Activated naive CD4-positive, alpha-beta T cell treated with Interleukin-2 at 50 U/mL for 16 hours (primary cell): ENCODE data around the gene STARD13.

ENCODE experiments used
- DNase-seq: peaks from one replicate; pipeline ENCODE4 v3.0.0-alpha.2; 2020

STARD13 gene

GRCh38 chr13:33219926-33220325 is 65.6 kb downstream of the STARD13 start:
- DNase-seq, result no peak

- DNase-seq, result no peak
Observed at GRCh38 chr13:33218426-33218825, 67.1 kb downstream of the STARD13 start.

- DNase-seq, result no peak
Observed at GRCh38 chr13:33218020-33218419, 67.5 kb downstream of the STARD13 start.

GRCh38 chr13:33217256-33217655 is 68.3 kb downstream of the STARD13 start:
- DNase-seq, result no peak

GRCh38 chr13:33213797-33214196 is 71.8 kb downstream of the STARD13 start:
- DNase-seq, result no peak

GRCh38 chr13:33213024-33213768 is 72.4 kb downstream of the STARD13 start:
- no peak for DNase-seq

GRCh38 chr13:33212396-33212795 is 73.2 kb downstream of the STARD13 start:
- no peak for DNase-seq

GRCh38 chr13:33210090-33210489 is 75.5 kb downstream of the STARD13 start:
- DNase-seq, result no peak

- DNase-seq, result no peak
Observed at GRCh38 chr13:33208290-33209220, 77.0 kb downstream of the STARD13 start.

- DNase-seq, result no peak
Observed at GRCh38 chr13:33207615-33207961, 78.0 kb downstream of the STARD13 start.

- no peak for DNase-seq
Observed at GRCh38 chr13:33206945-33207614, 78.5 kb downstream of the STARD13 start.

GRCh38 chr13:33206425-33206824 is 79.1 kb downstream of the STARD13 start:
- no peak for DNase-seq

GRCh38 chr13:33205804-33206221 is 79.7 kb downstream of the STARD13 start:
- DNase-seq, result no peak

- DNase-seq, result no peak
Observed at GRCh38 chr13:33205224-33205623, 80.3 kb downstream of the STARD13 start.

- DNase-seq, result no peak
Observed at GRCh38 chr13:33204130-33204927, 81.2 kb downstream of the STARD13 start.

- no peak for DNase-seq
Observed at GRCh38 chr13:33202644-33203169, 82.8 kb downstream of the STARD13 start.

GRCh38 chr13:33201659-33202058 is 83.9 kb downstream of the STARD13 start:
- no peak for DNase-seq

GRCh38 chr13:33199289-33199850 is 86.2 kb downstream of the STARD13 start:
- no peak for DNase-seq

GRCh38 chr13:33197541-33197971 is 88.0 kb downstream of the STARD13 start:
- no peak for DNase-seq

- no peak for DNase-seq
Observed at GRCh38 chr13:33196767-33197166, 88.8 kb downstream of the STARD13 start.

- DNase-seq, result no peak
Observed at GRCh38 chr13:33195693-33196464, 89.7 kb downstream of the STARD13 start.
